HG02759 (cell line): Measurements from ENCODE around the gene CCDC197.

Experiments
- ATAC-seq: cut with Tn5 transposase; IDR thresholded peaks from one replicate; pipeline ENCODE4 v1.9.1; 2021; ENCODE audit warnings: mild to moderate bottlenecking, moderate library complexity; ENCODE audit not compliant: unreplicated experiment

The CCDC197 gene

DNA sequence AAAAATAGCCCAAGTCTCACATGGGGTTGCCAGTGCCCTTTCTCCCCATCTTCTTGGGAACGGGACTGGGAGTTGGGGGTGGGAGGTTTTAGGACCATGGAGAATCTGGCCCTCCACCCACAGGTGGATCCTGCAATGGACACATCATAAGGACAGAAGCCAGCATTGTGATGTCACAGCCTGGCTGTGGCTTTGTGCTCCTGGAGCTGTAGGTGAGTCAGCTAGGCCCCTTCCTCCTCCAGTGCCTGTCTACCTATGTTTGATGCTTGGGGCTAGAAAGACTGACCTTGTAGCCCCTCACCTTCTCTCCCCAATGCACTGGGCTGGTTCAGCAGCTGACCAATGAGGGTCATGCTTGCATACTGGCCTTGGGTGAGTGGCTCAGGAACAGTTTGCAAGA lies at the start of gene CCDC197:
Gene CCDC197, plus strand, starts transcription at position 220 of the 400 bp plus-strand sequence. CDS start 831 bp downstream, outside the sequence.
- ATAC-seq: no peak

DNA sequence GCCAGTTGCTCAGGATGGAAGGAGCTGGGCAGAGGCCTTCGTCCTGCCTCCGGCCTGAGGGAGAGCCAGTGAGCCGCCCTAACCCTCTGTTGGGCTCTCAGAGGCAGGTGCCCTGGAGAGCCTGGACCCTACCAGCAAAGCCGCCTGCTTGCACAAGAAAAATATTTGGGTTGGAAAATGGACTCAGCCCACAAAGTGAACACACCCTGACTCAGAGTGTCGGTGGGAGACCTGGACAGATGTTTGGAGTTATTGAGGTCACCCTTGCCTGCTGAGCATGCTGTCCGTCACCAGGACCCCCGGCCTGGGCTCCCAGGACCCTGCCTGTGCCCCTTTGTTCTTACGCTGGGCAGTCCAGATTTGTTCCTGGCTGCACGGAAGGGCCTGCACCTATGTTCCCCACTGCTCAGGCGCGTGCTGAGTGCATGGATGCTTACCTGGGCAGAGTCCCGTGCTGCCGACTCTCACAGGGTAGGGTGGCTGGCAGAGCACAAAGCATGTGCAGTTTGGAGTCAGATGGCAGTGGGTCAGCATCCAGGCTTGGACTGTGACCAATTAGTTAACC lies 47.5 kb upstream of the CCDC197 start:
- no peak for ATAC-seq

DNA sequence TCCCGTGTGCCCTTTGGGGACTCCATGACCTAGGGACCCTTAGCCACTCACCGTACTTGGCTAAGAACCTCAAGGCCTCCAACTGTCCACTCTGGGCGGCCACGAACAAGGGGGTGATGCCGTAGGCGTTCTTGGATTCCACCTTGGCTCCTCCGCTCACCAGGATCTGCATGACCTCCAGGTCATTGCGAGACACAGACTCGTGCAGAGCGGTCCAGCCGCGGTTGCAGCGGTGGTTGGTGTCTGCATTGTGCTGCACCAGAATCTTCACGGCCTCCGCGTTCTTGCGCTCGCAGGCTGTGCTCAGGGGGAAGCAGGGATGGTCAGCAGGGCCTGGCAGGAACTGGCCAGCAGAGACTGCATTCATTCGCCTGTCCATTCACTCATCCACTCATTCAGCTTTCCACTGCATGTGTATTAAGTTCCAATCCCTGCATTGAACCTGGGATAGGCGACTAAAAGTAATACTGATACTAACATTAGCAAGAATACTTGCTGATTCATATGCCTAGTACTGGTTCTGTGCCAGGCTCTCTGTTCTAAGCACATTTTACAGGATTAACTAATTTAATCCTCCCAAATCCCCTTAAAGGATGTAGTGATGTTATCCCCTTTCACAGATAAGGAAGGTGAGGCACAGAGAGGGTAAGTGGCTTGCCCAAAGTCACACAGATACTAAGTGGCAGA lies 46.0 kb upstream of the CCDC197 start:
- ATAC-seq: no peak

DNA sequence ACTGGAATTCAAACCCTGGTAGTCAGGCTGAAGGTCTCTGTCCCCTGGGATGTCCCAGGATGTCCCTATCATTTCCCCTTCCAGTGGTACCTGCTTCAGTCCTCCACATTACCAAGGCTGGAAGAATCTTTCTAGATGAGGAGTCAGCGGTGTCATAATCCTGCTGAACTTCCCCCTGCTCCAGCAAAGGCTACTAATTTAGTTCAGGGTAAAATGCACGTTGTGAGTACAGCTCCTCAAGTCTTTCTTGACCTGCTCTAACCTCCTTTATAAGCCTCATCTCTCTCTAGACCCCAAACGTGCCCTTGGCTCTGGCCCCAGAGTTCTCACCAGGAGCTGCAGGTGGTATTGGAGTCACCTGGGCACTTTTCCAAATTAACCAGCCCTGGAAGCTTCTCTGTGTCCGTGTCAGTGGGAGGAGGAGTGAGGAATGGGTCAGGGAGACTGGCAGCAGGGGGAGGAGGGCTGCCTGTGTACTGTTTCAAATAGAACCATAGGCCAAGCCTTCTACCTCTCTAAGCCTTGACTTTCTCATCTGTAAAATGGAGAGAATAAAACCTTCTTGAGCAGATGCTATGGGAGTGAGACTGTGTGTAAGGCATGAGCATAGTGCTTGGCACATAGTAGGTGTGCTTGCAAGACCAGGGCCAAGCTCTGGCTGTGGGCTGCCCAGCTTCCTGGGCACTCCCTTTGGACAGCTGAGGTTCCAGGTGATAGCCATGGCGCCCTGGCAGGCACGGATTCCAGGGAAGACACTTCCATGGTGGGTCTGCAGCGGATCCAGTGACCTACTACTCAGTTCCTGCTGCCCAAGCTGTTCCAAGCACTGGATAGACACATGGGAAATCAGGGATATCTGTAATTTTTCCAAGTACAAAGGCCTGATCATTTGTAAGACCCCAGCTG lies 45.2 kb upstream of the CCDC197 start:
- no peak for ATAC-seq

DNA sequence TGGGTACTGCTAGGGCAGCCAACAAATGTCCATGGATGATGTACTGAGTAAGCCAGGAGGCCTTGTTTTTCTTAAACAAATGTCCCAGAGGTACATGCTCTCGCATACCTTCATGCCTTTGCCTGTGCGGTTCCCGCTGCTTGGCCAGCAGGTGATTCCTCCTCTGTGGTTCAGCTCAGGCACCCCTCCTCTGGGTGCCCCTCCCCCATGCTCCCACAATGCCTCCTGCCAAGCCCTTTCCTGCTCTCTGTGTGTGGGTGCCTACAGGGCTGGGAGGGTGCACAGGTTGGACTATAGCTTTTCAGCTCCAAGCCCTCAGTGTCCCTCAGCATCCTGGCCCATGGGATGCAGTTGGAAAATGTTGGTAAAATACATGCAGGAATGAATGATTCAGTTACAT lies 44.3 kb upstream of the CCDC197 start:
- ATAC-seq: no peak

DNA sequence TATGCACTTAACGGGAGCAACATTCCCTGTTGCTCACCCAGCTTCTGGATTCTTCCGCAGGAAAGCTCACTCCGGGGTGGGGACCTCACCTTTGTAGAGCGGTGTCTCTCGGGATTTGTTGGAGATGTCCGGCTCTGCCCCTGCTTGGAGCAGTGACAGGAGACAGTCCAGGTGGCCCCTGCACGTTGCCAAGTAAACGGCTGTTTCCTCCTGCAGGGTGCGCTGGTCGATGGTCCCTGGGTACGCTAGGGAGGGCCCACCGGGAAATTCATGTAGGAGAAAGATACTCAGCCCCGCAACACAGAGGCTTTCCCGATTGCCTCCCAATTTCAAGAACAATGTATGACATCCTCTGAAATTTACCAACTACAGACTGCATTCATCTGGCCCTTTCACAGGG lies 43.8 kb upstream of the CCDC197 start:
- ATAC-seq: no peak

DNA sequence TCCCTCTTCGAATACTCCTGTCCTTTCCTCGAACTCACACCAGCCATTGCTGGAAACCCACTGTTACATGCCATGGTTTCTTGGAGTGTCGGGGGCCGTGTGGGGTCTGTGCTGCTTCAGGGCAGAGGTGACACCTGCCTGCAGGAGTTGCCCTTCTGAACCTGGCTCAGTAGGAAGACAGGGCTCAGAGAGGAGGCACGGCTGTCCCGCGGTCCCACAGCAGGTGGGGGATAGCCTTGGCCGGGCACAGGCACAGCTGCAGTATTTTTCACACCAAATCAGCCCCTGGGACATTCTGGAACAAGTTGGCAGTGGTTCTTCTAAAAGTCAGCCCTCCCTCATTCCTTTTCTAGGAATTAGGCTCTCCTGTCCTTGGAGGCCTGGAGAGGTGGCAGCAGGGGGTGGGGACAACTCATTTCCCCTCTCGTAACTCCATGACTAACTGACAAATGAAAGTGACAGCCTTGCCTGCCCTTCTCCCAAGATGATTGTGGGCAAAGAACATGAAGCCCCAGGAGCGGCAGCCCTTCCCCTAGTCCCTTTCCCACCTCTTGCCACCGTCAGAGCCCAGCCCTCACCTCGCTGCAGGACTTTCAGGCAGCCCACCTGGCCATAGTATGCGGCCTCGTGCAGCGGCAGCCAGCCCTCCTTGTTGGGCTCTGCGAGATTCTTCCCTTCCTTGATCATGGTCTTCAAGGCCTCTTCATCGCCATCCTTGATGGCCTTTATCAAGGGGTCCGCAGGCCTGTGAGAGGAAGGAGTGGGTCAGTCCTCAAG lies 43.2 kb upstream of the CCDC197 start:
- no peak for ATAC-seq

DNA sequence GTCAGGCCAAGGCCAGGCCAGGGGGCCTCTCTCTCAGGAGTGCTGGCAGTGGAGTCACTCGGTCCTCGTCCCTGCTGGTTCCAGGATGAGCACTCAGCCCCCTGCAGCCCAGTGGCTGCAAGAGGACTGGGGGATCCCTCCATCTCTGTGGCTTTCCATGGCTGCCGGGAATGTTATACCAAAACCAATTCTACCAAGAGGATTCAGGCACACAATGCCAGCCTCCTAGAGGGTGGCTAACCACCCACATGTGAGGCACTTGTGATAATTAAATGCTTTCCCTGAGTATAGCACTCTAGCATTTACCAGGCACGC lies 42.6 kb upstream of the CCDC197 start:
- no peak for ATAC-seq

DNA sequence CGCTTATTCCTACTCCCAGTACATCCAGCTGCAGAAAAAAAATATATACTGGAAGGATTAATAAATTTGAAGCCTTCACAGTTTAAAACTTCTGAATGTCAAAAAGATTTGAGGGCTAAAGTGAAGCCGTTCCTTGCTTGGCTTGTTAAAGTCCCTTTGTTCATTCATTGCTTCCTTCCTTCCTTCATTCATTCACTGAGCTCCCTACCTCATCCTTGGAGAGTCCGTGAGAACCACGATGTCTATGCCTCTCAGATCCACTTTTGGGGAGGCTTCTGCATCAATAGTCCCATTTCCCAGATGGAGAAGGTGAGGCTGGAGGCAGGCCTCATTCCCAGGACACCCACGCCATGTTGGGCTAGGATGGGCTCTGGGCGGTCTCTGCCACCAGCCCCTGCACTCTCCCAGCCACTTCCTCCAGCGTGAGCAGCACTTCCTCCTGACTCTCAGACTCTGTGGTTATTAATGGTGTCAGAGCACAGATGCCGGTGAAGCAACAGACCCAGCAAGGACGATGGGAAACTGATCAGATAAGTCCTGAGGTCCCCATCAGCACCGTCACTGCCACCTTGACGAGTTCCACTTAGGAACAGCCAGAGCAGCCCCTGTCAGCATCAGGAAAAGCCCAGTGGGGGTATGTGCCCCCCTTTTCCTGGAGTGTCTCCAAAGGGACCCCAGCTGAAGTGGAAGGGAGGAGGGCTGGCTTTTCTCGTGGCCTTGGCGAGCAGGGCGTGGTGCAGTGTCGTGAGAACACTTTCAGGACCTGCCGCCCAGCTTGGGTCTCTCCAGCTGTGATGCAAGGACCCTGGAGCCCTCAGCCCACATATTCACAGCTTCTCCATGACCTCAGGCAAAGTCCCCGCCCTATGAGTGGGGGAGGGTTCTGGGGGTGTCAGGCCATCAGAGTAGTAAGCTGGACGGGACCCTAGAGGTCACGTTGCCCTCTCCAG lies 41.9 kb upstream of the CCDC197 start:
- peak; percentile 31 for ATAC-seq

DNA sequence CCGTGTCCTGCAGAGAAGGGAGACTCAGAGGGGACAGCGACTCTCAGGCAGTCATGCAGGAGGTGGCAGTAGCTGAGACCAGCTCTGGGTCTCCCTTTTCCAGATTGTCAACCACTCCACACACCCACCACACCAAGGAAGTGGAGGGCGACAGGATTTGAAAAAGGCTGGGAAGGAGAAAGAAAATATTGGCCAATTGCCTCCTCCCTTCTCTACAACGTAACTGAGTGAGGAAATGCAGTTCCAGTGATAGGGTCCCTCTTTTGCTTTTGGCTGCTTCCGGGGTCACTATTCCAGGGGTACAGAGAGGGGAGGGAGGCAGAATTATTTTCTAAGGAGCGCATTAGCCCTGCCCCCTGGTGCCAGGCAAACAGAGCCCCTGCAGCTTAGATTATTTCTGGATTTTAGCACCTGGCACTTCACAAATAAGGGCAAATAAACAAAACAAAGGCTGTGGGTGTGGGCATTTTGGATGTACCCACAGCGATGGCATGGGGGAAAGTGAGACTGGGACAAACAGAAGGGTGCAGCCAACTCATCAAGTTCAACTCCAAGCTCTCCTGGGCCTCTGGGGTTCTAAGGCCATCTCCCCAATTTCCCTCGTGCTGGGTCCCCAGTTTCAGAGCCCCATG lies 41.1 kb upstream of the CCDC197 start:
- no peak for ATAC-seq

DNA sequence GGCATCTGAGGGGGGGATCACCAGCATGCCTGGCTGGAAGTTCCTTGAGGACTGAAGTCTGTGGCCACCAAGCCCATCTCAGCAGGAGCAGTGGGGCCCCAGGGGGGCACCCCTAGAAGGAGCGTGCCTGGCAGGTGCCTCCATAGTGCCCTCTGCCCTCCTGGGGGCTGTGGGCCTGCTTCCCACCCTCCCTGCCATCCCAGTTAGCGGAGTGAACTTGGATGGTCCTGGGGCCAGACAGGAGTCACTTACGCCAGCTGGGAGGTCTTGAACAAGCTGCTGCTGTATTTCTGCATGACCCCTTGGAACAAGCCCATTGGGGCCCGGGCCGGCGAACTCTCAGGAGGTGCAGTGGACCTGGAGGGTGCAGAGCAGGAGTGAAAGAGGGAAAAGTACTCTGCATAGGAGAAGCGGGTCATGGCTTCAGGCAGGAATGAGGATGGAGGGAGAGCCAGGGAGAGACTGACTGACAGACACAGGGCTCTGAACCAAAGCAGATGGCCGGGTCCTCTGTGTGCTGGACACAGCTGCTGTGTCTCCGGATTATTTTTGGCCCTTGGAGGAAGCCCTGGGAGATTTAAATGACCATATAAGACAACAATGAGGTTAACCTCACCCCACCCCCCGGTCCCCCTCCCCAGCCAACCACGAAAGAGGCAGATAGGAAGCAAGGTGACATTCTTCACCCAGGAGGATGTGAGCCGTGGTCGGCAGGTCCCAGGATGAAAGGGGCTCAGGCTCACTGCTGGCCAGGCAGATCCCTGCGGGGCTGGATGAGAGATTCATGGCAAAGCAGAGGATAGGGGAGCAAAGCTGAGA lies 40.4 kb upstream of the CCDC197 start:
- no peak for ATAC-seq

DNA sequence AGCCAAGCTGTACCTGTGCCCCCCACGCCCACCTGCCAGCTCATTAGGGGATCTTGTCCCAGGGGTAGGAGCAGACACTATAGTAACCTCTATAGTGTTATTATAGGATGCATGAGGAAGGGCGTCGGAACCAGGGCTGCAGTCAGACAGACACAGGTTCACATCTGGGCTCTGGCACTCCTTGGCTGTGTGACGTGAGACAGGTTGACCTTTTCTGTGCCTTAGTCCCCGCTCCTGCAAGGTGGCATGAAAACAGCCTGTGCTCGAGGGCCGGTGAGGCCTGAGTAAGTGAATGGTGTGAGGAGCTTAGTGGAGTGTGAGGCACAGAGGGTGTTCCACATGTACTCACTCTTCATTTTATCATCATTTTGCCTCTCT lies 39.8 kb upstream of the CCDC197 start:
- no peak for ATAC-seq

DNA sequence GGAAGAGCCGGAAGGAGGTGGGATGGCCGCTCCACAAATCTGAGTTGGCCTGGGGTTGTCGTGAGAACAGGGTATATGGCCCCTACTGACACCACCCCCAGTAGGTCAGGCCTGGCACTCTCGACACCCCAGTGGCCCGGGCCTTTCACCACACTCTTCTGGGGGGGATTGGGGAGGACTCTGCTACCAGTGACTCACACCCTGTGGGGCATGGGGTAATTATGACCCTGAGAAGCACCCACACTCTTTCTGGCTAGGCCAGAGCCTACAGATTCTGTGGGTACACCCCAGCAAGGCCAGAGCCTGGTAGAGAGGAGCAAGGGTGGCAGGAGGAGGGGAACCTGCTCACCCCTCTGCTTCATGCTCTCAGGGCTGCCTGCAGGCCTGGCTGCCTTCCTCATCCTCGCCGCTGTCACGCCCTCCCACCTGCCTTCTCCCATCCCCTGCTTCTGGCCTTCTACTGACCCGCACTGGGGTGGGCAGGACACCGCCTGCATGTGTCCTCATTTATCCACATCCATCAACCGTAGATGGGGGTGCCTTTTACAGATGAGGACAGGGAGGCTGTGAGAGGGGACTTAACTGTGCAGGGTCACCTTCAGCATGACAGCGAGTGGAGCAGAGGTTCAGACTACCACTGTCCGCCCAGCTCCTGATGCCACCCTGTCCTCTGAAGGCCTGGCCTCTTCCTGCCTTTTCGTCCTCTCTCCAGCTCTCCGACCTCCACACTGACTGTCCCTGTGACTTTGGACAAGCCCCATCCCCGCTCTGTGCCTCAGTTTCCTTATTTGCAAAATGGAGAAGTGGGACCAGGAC lies 39.1 kb upstream of the CCDC197 start:
- no peak for ATAC-seq

DNA sequence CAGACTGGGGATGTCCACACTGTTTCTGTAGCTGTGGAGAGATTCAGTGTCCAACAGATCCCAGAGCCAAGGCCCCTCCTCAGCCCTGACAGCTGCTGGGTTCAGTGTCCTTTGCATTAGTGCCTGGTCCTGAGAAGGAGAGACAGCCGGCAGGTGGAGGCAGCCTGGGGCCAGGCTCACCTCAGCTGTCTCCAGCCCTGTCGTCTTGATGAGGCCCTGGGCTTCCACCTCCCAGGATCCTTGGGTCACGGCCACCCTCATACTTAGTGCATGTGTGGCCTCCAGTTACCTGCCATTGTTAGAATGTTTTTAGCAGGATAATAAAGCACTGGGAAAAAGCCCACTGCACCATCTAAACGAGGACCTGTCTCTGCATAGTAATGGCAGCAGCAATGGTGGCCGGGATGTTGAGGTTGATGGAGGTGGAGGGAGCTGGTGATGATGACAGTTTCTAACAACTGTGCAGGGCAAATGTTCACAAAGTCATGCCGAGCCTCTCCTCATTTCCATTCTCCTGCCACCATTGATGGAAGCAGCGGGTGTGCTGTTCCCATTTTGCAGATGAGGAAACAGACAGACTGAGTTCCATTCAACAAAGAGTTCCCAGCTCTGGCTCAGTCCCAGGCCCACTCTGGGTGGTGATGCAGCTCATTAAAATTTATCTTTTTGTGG lies 38.4 kb upstream of the CCDC197 start:
- no peak for ATAC-seq

DNA sequence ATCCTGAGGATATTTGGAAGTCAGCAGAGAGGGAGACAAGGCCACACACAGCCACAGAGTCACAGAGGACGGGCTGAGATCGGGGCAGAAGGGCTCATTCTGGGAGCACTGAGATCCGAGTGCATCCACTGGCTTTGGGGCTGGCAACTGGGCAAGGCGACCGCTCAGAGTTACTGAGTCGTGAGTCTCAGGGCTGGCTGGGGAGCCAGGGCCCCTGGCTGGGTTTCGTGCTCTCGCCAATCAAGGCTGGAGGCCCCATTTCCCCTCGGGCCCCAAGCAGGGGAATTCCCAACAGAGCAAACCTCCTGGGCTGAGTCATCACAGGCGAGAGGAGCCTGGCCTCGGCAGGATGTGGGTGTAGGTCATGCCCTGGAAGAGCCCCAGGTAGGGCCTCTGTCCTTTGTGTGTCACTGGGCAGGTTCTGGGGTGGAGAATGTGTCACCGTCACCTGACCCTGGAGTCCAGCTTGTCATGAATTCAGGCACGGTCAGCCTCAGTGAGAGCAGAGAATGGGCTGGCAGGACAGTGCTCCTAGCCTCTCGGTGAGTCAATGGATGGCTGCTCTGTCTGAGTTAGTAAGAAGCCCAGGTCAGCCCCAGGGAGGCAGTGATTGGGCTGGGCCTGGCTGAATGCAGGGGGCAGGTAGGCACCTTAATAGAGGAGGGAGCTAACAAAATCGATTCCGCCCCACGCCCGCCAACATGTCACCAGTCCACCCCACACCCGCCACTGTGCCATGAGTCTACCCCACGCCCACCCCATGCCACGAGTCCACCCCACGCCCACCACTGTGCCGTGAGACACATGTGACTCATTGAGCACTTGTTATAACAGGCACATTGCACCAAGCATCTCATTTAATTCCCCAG lies 37.6 kb upstream of the CCDC197 start:
- peak; percentile 74 for ATAC-seq

DNA sequence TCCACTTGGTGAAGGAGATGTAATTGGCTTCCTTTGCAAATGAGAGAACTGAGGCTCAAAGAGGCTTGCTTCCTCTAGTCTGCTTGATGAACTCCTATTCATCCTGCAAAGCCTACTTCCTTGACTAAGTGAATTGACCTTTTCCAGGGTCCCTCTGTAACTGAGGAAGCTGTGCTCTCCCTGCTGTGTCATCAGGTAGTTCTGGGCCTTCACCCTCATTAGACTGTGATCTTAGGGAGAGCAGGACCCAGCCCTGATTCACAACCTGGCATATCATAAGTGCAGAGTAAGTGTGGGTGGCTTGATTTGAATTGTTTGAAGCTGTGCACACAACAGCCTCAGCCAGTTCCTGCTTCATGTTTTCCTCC lies 37.0 kb upstream of the CCDC197 start:
- no peak for ATAC-seq
